H9 (cell line): ENCODE data around the gene RAI1. TPM values are rescaled to one million over a fixed set of nuclear protein-coding genes. Genes with fewer than 3 reads are reported as not detected.

Experiments
- DNase-seq: peaks from one replicate; pipeline ENCODE4 v3.0.0-alpha.2; 2017
- H2AFZ ChIP-seq: one replicate; pipeline ENCODE4 v1.6.1; 2013; ENCODE audit warnings: mild to moderate bottlenecking, low read length, control low read depth, moderate library complexity
- H2AK5ac ChIP-seq: 2 replicates; pipeline ENCODE4 v1.6.1; 2013; ENCODE audit warnings: low read length, control low read depth, mixed read lengths; ENCODE audit not compliant: insufficient read length
- H2BK120ac ChIP-seq: one replicate; pipeline ENCODE4 v1.6.1; 2013; ENCODE audit warnings: low read depth, mild to moderate bottlenecking, low read length, control low read depth, inconsistent platforms; ENCODE audit not compliant: poor library complexity, severe bottlenecking
- H2BK12ac ChIP-seq: 2 replicates; pipeline ENCODE4 v1.6.1; 2013; ENCODE audit warnings: low read length, control low read depth, mixed read lengths, low read depth; ENCODE audit not compliant: insufficient read length
- H2BK15ac ChIP-seq: 2 replicates; pipeline ENCODE4 v1.6.1; 2013; ENCODE audit warnings: low read depth, low read length, control low read depth
- H2BK20ac ChIP-seq: one replicate; pipeline ENCODE4 v1.6.1; 2013; ENCODE audit warnings: low read depth, mild to moderate bottlenecking, low read length, control low read depth, inconsistent platforms; ENCODE audit not compliant: poor library complexity, severe bottlenecking
- H2BK5ac ChIP-seq: 2 replicates; pipeline ENCODE4 v1.6.1; 2013; ENCODE audit warnings: low read length, control low read depth, mixed read lengths; ENCODE audit not compliant: insufficient read length
- H3K14ac ChIP-seq: 2 replicates; pipeline ENCODE4 v1.6.1; 2013; ENCODE audit warnings: low read length, control low read depth; ENCODE audit not compliant: insufficient read depth
- H3K18ac ChIP-seq: 2 replicates; pipeline ENCODE4 v1.6.1; 2013; ENCODE audit warnings: low read depth, mild to moderate bottlenecking, mixed read lengths, low read length, control low read depth; ENCODE audit not compliant: insufficient read length
- H3K23ac ChIP-seq: 2 replicates; pipeline ENCODE4 v1.6.1; 2013; ENCODE audit warnings: low read length, control low read depth, mixed read lengths, low read depth; ENCODE audit not compliant: insufficient read length
- H3K23me2 ChIP-seq: 2 replicates; pipeline ENCODE4 v1.6.1; 2013; ENCODE audit warnings: low read depth, mild to moderate bottlenecking, mixed read lengths, low read length, control low read depth; ENCODE audit not compliant: insufficient read length, poor library complexity, severe bottlenecking
- H3K27ac ChIP-seq: 2 replicates; pipeline ENCODE4 v1.5.1; 2013; ENCODE audit warnings: low read length, control low read depth, mixed read lengths, low read depth; ENCODE audit not compliant: insufficient read length
- H3K27me3 ChIP-seq: 2 replicates; pipeline ENCODE4 v1.6.1; 2013; ENCODE audit warnings: low read length, control low read depth, inconsistent platforms; ENCODE audit not compliant: insufficient read depth
- H3K4ac ChIP-seq: 2 replicates; pipeline ENCODE4 v1.6.1; 2013; ENCODE audit warnings: low read depth, mild to moderate bottlenecking, control low read depth, inconsistent platforms, low read length, moderate library complexity
- H3K4me1 ChIP-seq: 2 replicates; pipeline ENCODE4 v1.6.1; 2013; ENCODE audit warnings: low read length, control low read depth, inconsistent platforms; ENCODE audit not compliant: insufficient read depth
- H3K4me2 ChIP-seq: 2 replicates; pipeline ENCODE4 v1.6.1; 2013; ENCODE audit warnings: low read length, control low read depth, mixed read lengths; ENCODE audit not compliant: insufficient read length, insufficient read depth
- H3K56ac ChIP-seq: 2 replicates; pipeline ENCODE4 v1.6.1; 2013; ENCODE audit warnings: low read depth, mild to moderate bottlenecking, mixed read lengths, low read length, control low read depth; ENCODE audit not compliant: insufficient read length
- H3K79me1 ChIP-seq: 2 replicates; pipeline ENCODE4 v1.6.1; 2013; ENCODE audit warnings: low read depth, mild to moderate bottlenecking, moderate library complexity, low read length, control low read depth, inconsistent platforms; ENCODE audit not compliant: insufficient read depth, poor library complexity, severe bottlenecking
- H3K79me2 ChIP-seq: 2 replicates; pipeline ENCODE4 v1.6.1; 2013; ENCODE audit warnings: low read length, control low read depth, inconsistent platforms; ENCODE audit not compliant: insufficient read depth
- H3K9ac ChIP-seq: 2 replicates; pipeline ENCODE4 v1.6.1; 2013; ENCODE audit warnings: low read length, control low read depth, mixed read lengths; ENCODE audit not compliant: insufficient read length; ENCODE audit errors: extremely low read depth
- H3K9me3 ChIP-seq: one replicate; pipeline ENCODE4 v1.6.1; 2013; ENCODE audit warnings: low read depth, low read length, inconsistent platforms; ENCODE audit not compliant: control insufficient read depth
- H3T11ph ChIP-seq: one replicate; pipeline ENCODE4 v1.6.1; 2013; ENCODE audit warnings: mild to moderate bottlenecking, low read length, control low read depth, inconsistent platforms
- H4K20me1 ChIP-seq: one replicate; pipeline ENCODE4 v1.6.1; 2013; ENCODE audit not compliant: control insufficient read depth, insufficient read length, insufficient read depth
- H4K5ac ChIP-seq: 2 replicates; pipeline ENCODE4 v1.6.1; 2013; ENCODE audit warnings: low read depth, mild to moderate bottlenecking, mixed read lengths, low read length, control low read depth; ENCODE audit not compliant: insufficient read length
- H4K8ac ChIP-seq: replicated peaks from 2 replicates; pipeline ENCODE4 v1.6.1; 2013; ENCODE audit warnings: low read length, control low read depth, mixed read lengths, low read depth; ENCODE audit not compliant: insufficient read length
- H4K91ac ChIP-seq: 2 replicates; pipeline ENCODE4 v1.6.1; 2013; ENCODE audit warnings: low read depth, mild to moderate bottlenecking, moderate library complexity, mixed read lengths, low read length, control low read depth; ENCODE audit not compliant: insufficient read length
- H3K27ac Mint-ChIP-seq, 3 experiments: 2 replicates in 2 of 3; 3 replicates in 1 of 3; pipeline ENCODE4 v1.8.0; 2020 to 2021; ENCODE audit warnings: mixed read lengths in 3 of 3, mild to moderate bottlenecking in 1 of 3, moderate library complexity in 1 of 3
- H3K27me3 Mint-ChIP-seq: 2 replicates; pipeline ENCODE4 v1.8.0; 2021; ENCODE audit warnings: low read depth, mild to moderate bottlenecking, moderate library complexity, mixed read lengths
- H3K36me3 Mint-ChIP-seq, 3 experiments: 2 replicates in 2 of 3; 3 replicates in 1 of 3; pipeline ENCODE4 v1.8.0; 2020 to 2021; ENCODE audit warnings: low read depth in 3 of 3, mixed read lengths in 3 of 3; ENCODE audit not compliant: insufficient read depth in 1 of 3
- H3K4me1 Mint-ChIP-seq, 2 experiments: 2 replicates each; pipeline ENCODE4 v1.8.0; 2020; ENCODE audit warnings: mixed read lengths in 2 of 2
- H3K4me3 Mint-ChIP-seq, 2 experiments: 2 replicates in 1 of 2; 3 replicates in 1 of 2; pipeline ENCODE4 v1.8.0; 2020 to 2021; ENCODE audit warnings: mild to moderate bottlenecking in 2 of 2, mixed read lengths in 2 of 2, moderate library complexity in 1 of 2
- H3K9me3 Mint-ChIP-seq, 2 experiments: 2 replicates in 1 of 2; 3 replicates in 1 of 2; pipeline ENCODE4 v1.8.0; 2020; ENCODE audit warnings: mild to moderate bottlenecking in 2 of 2, mixed read lengths in 2 of 2, moderate library complexity in 1 of 2
- WGBS: extraction: QIAGEN DNeasy Blood & Tissue Kit; methylation state at CpG from one replicate; pipeline ENCODE4 v1.1.7; 2013; ENCODE audit warnings: missing lambda C conversion rate, low lambda C conversion rate, mixed read lengths; ENCODE audit not compliant: insufficient read length; ENCODE audit errors: extremely low coverage; 5-methylcytosine and 5-hydroxymethylcytosine counted together
- total RNA-seq: library from RNA; stranded (reverse); gene quantifications from 2 replicates; pipeline ENCODE4 v1.2.1, GENCODE V29; 2021
- TF ChIP-seq, protein P1 (sequence below): fragments of 200-600 bp; sonication (generic); conservative IDR thresholded peaks from 3 replicates; pipeline ENCODE4 v1.8.0; 2021; ENCODE audit warnings: antibody characterized with exemption, mild to moderate bottlenecking

The RAI1 gene
- total RNA-seq, 1 experiment from 2014 or later, result 1.5 TPM

DNA sequence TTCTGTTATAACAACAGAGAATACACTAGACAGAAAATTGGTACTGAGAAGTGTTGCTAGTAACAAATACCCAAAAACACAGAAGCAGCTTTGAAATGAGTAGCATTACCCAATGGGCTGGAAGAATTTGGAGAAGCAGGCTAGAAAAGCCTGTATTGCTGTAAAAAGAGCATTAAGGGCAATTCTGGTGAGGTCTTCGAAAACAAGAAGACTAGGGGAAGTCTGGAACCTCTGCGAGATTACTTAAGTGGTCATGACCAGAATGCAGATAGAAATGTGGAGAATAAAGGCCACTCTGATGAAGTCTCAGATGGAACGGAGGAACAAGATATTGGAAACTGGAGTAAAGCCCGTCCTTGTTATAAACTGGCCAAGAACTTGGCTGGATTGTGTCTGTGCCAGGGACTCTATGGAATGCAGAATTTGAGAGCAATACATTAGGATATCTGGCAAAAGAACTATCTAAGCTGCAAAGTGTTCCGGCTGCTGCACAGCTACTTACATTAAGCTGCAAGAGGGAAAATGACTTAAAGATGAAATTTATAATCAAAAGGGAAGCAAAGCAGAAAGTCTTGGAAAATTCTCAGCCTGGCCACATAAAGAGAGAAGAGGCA lies 44.9 kb upstream of the RAI1 start:
- no peak overlapping the region for H3K27ac Mint-ChIP-seq
- H2BK120ac ChIP-seq, result no peak overlapping the region
- no peak overlapping the region for H3K14ac ChIP-seq
- peaks cover 13% of the 10 kb centered on the region for H3K27me3 Mint-ChIP-seq
- H3K27me3 ChIP-seq, result no peaks in the 10 kb centered on the region
- no peak overlapping the region for H4K5ac ChIP-seq
- no peak overlapping the region for H3K9ac ChIP-seq
- H3K27ac ChIP-seq, result no peak overlapping the region
- H3K4ac ChIP-seq, result no peak overlapping the region
- peaks cover 2 to 11% (median 3%) of the 10 kb centered on the region in 3 experiments; a peak in 6 of 7 replicates for H3K36me3 Mint-ChIP-seq
- H3K9me3 ChIP-seq, result no peaks in the 10 kb centered on the region
- no peak overlapping the region for H2BK5ac ChIP-seq
- no peak overlapping the region for H3K56ac ChIP-seq
- no peak overlapping the region for H2AK5ac ChIP-seq
- H3K9me3 Mint-ChIP-seq, result peaks cover 7 to 16% of the 10 kb centered on the region in 2 experiments; a peak in 4 of 5 replicates
- no peak overlapping the region for H3T11ph ChIP-seq
- no peaks in the 10 kb centered on the region for H3K79me1 ChIP-seq
- H3K4me2 ChIP-seq, result no peak overlapping the region
- H3K23ac ChIP-seq, result no peak overlapping the region
- WGBS, result no CpG with 5 or more reads among the region's 5 CpGs
- no peak for DNase-seq
- no peaks in the 10 kb centered on the region for H3K23me2 ChIP-seq
- no peaks in the 10 kb centered on the region for H3K79me2 ChIP-seq
- no peak overlapping the region for H4K91ac ChIP-seq
- H3K18ac ChIP-seq, result no peak overlapping the region
- H2BK12ac ChIP-seq, result no peak overlapping the region
- H2BK15ac ChIP-seq, result no peak overlapping the region
- H4K8ac ChIP-seq, result no peak overlapping the region
- no peak overlapping the region for H2BK20ac ChIP-seq
- H2AFZ ChIP-seq, result no peak overlapping the region
- TF ChIP-seq, protein P1, sequence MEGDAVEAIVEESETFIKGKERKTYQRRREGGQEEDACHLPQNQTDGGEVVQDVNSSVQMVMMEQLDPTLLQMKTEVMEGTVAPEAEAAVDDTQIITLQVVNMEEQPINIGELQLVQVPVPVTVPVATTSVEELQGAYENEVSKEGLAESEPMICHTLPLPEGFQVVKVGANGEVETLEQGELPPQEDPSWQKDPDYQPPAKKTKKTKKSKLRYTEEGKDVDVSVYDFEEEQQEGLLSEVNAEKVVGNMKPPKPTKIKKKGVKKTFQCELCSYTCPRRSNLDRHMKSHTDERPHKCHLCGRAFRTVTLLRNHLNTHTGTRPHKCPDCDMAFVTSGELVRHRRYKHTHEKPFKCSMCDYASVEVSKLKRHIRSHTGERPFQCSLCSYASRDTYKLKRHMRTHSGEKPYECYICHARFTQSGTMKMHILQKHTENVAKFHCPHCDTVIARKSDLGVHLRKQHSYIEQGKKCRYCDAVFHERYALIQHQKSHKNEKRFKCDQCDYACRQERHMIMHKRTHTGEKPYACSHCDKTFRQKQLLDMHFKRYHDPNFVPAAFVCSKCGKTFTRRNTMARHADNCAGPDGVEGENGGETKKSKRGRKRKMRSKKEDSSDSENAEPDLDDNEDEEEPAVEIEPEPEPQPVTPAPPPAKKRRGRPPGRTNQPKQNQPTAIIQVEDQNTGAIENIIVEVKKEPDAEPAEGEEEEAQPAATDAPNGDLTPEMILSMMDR, result no peak
- no peak overlapping the region for H3K4me3 Mint-ChIP-seq
- no peaks in the 10 kb centered on the region for H3K4me1 ChIP-seq
- peaks cover 17 to 18% of the 10 kb centered on the region in 2 experiments for H3K4me1 Mint-ChIP-seq
- H4K20me1 ChIP-seq, result no peaks in the 10 kb centered on the region
